HepG2 (cell line): ENCODE measurements around the gene NSMCE3. TPM values are rescaled to one million over a fixed set of nuclear protein-coding genes. Genes with fewer than 3 reads are reported as not detected.

Experiments used
- ATAC-seq: fragments of 200-7000 bp; cut with Tn5 transposase; 3 replicates; pipeline ENCODE4 v1.9.1; 2020; ENCODE audit warnings: mild to moderate bottlenecking, moderate library complexity
- BruUV-seq: library from RNA; stranded (reverse); fragments of 400-500 nt; replicated peaks from 2 replicates; lab custom pipeline; 2021; lab: Mats Ljungman, UMichigan
- CTCF ChIA-PET: fragments of 300-600 bp; formaldehyde crosslinking; extraction: SDS; loops from one replicate; lab custom pipeline; 2021; ENCODE audit warnings: low total read pairs, inconsistent platforms, low intra/inter-chr PET ratio; lab: Yijun Ruan, JAX
- POLR2A ChIA-PET: fragments of 350-600 bp; sonication (Branson Sonifier 250); formaldehyde crosslinking; loops from one replicate; lab custom pipeline; 2020; ENCODE audit warnings: antibody characterized with exemption, inconsistent platforms; lab: Yijun Ruan, JAX
- DNase-seq: peaks from one replicate; pipeline ENCODE4 v3.0.0-alpha.2; 2015; ENCODE audit warnings: low spot score
- FAIRE-seq: peaks from 3 replicates; lab custom pipeline; 2011; peaks lifted over from hg19 to GRCh38; lab: Jason Lieb, UNC
- H2AFZ ChIP-seq: one replicate; pipeline ENCODE4 v1.6.1; 2011; ENCODE audit warnings: low read length, inconsistent platforms
- H3K27ac ChIP-seq: fragments of 300-600 bp; 3 replicates; pipeline ENCODE4 v1.8.0; 2011; ENCODE audit warnings: mixed run types, mild to moderate bottlenecking, mixed read lengths, low read length, inconsistent platforms; ENCODE audit not compliant: insufficient read depth; ENCODE audit errors: extremely low read length
- H3K27me3 ChIP-seq, 2 experiments: fragments of 200-600 bp in 1 of 2; 2 replicates in 1 of 2; 3 replicates in 1 of 2; pipeline versions ENCODE4 v1.6.0 to v1.8.0; 2011; ENCODE audit warnings: low read length in 2 of 2, mild to moderate bottlenecking in 2 of 2, moderate library complexity in 2 of 2, inconsistent platforms in 1 of 2; ENCODE audit not compliant: insufficient read depth in 2 of 2, control insufficient read depth in 1 of 2
- H3K36me3 ChIP-seq, 2 experiments: fragments of 200-600 bp in 1 of 2; replicated peaks in 1 of 2; 2 replicates in 1 of 2; 3 replicates in 1 of 2; pipeline versions ENCODE4 v1.5.1 to v1.8.0; 2011; ENCODE audit warnings: low read length in 2 of 2, inconsistent platforms in 1 of 2; ENCODE audit not compliant: insufficient read depth in 2 of 2, control insufficient read depth in 1 of 2
- H3K4me1 ChIP-seq: 2 replicates; pipeline ENCODE4 v1.5.1; 2012; ENCODE audit warnings: low read length, inconsistent platforms; ENCODE audit not compliant: insufficient read depth
- H3K4me2 ChIP-seq: 2 replicates; pipeline ENCODE4 v1.6.0; 2011; ENCODE audit warnings: low read depth, low read length, inconsistent platforms
- H3K4me3 ChIP-seq, 3 experiments: fragments of 200-600 bp in 1 of 3; sonication (generic), shearing (Covaris generic) in 1 of 3; replicated peaks in 1 of 3; 2 replicates each; pipeline ENCODE4 v1.5.1; 2011 to 2016; ENCODE audit warnings: low read length in 3 of 3, inconsistent platforms in 2 of 3, low read depth in 2 of 3, mild to moderate bottlenecking in 2 of 3, control low read depth in 1 of 3, mixed read lengths in 1 of 3; ENCODE audit not compliant: insufficient read depth in 1 of 3
- H3K79me2 ChIP-seq: one replicate; pipeline ENCODE4 v1.6.1; 2011; ENCODE audit warnings: low read length, inconsistent platforms; ENCODE audit not compliant: insufficient read depth
- H3K9ac ChIP-seq: 2 replicates; pipeline ENCODE4 v1.6.0; 2011; ENCODE audit warnings: mild to moderate bottlenecking, low read depth, low read length, inconsistent platforms; ENCODE audit not compliant: insufficient read depth
- H3K9me3 ChIP-seq: 2 replicates; pipeline ENCODE4 v1.5.1; 2012; ENCODE audit warnings: mild to moderate bottlenecking, low read length
- H4K20me1 ChIP-seq: 2 replicates; pipeline ENCODE4 v1.6.0; 2011; ENCODE audit warnings: inconsistent platforms, mild to moderate bottlenecking, low read length, moderate library complexity; ENCODE audit not compliant: insufficient read depth
- GZF1 ChIP-seq: sonication (generic); formaldehyde crosslinking; IDR thresholded peaks from 2 replicates; pipeline ENCODE4 v1.5.1; 2020; ENCODE audit warnings: mild to moderate bottlenecking, missing genetic modification reagents
- RBAK ChIP-seq: sonication (generic); formaldehyde crosslinking; IDR thresholded peaks from 2 replicates; pipeline ENCODE4 v1.5.1; 2020; ENCODE audit warnings: mild to moderate bottlenecking, missing genetic modification reagents
- ZNF12 ChIP-seq: sonication (generic); formaldehyde crosslinking; IDR thresholded peaks from 2 replicates; pipeline ENCODE4 v1.5.0; 2020; ENCODE audit warnings: missing genetic modification reagents
- WGBS: methylation state at CpG from one replicate; pipeline ENCODE4 v1.1.6; 2017; ENCODE audit warnings: low lambda C conversion rate; 5-methylcytosine and 5-hydroxymethylcytosine counted together
- in situ Hi-C: cut with HindIII; loops from 2 replicates; pipeline ENCODE4 v1.10.0; 2017; ENCODE audit warnings: low pct_unique_long_range_greater_than_20kb; ENCODE audit not compliant: extremely low pct_ligation_motif_present
- intact Hi-C: fragments of 100-400 bp; cut with micrococcal nuclease; formaldehyde crosslinking; loops from one replicate; pipeline ENCODE4 v1.10.0; 2022; ENCODE audit not compliant: unreplicated experiment
- polyA plus RNA-seq, 8 experiments: library from polyadenylated mRNA; depleted of rRNA in 3 of 8; stranded (reverse) in 7 of 8; unstranded in 1 of 8; fragments of >200 nt; fragmentation: Illumina TruSeq in 4 of 8; extraction: Trizol in 4 of 8; gene quantifications; 2 replicates each; pipeline versions ENCODE4 v1.2.1 to v1.2.3, GENCODE V29; 2011 to 2016; ENCODE audit warnings: low read depth in 4 of 8, missing spikeins in 1 of 8, mixed read lengths in 1 of 8; ENCODE audit not compliant: insufficient read depth in 1 of 8
- total RNA-seq, 5 experiments: library from RNA; depleted of rRNA; stranded (reverse); fragments of >200 nt; fragmentation: Illumina TruSeq; extraction: Trizol; gene quantifications; 2 replicates each; pipeline ENCODE4 v1.2.3, GENCODE V29; 2016; ENCODE audit warnings: low read depth in 1 of 5

The NSMCE3 gene
- total and polyA plus RNA-seq, 2 of the 13 experiments (the other 11 are each of a cell fraction or from before 2014, with no cell fraction given) = 3.0 to 3.7 TPM

DNA sequence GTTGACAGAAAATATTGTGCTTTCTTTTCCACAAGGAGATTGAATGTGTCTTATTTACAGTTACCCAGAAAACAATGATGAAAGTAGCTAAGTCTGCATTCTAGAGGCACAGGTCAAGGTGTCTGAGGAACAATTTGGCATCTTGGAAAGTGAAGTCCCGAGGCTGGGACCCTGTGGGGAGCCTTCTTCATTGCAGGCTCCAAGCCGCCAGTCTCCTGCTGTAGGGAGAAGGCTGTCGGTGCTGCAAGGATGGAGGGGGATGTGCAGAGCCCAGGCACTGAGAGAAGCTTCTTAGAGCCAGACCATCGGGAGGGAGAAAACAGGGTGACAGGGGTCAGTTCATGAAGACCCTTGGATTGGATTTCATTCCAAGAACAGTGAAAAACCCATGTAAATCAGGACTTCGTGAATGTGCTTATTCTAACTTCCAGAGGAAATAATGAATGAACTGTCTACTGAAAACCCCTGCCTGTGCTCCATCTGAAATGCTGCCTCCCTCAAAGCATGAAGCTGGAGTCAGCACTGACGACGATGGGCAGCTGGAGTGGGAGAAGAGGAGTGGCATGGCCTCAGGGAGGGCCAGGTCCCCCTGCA is 25.2 kb upstream of the NSMCE3 start:
- no TSS peak for BruUV-seq
- H3K9ac ChIP-seq = no peak overlapping the region
- WGBS = 2% methylated on average over 7 of the region's 7 CpGs
- intact Hi-C loops = no loop called here
- in situ Hi-C loops = no loop called here
- ATAC-seq = no peak
- no peak for FAIRE-seq
- H3K36me3 ChIP-seq = no peaks in the 10 kb centered on the region
- DNase-seq = no peak
- no peaks in the 10 kb centered on the region for H3K79me2 ChIP-seq
- no peaks in the 10 kb centered on the region for H3K9me3 ChIP-seq
- no peaks in the 10 kb centered on the region for H4K20me1 ChIP-seq
- TF ChIP-seq GZF1 (CRISPR knock-in tag) = no peak
- H3K4me3 ChIP-seq = no peak overlapping the region
- CTCF ChIA-PET = no interaction called here
- H3K27me3 ChIP-seq = peaks cover 0 to 15% of the 10 kb centered on the region in 2 experiments; a peak in 2 of 5 replicates
- H3K27ac ChIP-seq = no peak overlapping the region
- no peak overlapping the region for H2AFZ ChIP-seq
- POLR2A ChIA-PET = no interaction called here
- no peak overlapping the region for H3K4me2 ChIP-seq
- H3K4me1 ChIP-seq = no peaks in the 10 kb centered on the region

DNA sequence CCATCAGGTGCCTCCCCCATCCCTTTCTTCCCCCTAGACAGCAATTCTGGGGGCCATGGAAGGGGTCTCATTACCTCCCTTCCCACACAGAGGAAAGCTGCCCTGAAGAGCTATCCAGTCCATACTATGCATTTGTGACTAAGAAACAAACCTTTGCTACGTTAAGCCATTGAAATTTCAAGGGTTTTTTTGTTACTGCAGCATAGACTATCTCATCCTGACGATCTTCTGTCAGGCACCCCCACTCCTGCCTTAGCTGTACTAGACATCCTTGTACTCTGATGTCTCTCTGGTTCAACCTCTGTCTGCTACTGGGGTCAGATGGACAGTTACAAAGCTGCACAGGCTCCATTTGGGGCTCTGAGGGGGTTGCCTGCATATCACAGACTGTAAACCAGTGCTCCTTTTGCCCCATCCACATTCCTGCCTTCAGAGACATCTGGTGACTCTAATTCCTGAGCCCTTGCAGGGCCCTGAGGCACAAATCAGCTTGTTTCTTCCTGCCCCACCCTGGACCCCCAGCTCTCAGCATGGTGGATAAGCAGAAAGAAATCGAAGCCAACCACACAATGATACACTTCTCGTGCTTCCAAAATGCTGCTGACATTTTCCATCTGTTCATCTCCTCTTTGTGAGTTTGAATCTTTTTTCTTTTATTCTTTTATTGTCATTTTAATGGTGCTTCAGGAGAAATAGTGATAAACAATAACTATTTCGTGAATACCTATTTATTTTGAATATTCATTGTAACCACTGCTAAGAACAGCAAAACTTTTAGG is 21.6 kb upstream of the NSMCE3 start:
- DNase-seq (no peak), ATAC-seq (no peak), FAIRE-seq (no peak)
- peaks cover 0 to 20% of the 10 kb centered on the region in 2 experiments; a peak in 2 of 5 replicates for H3K27me3 ChIP-seq
- in situ Hi-C loops = no loop called here
- no peaks in the 10 kb centered on the region for H4K20me1 ChIP-seq
- H3K4me3 ChIP-seq = no peak overlapping the region
- WGBS = 2% methylated on average over 5 of the region's 5 CpGs
- ChIA-PET CTCF (no interaction called here), POLR2A (interaction anchor here (0.6 kb wide), 1 partner anchor 8 kb away, joined by 4 read pairs; no protein-coding TSS in a partner anchor)
- no peak overlapping the region for H3K4me2 ChIP-seq
- H3K27ac ChIP-seq = no peak overlapping the region
- H3K9me3 ChIP-seq = no peaks in the 10 kb centered on the region
- intact Hi-C loops = no loop called here
- BruUV-seq = no TSS peak
- no peak overlapping the region for H3K9ac ChIP-seq
- H2AFZ ChIP-seq = no peak overlapping the region
- no peaks in the 10 kb centered on the region for H3K4me1 ChIP-seq
- no peak for TF ChIP-seq RBAK (CRISPR knock-in tag)
- TF ChIP-seq ZNF12 (CRISPR knock-in tag) = peak; percentile 73
- no peaks in the 10 kb centered on the region for H3K36me3 ChIP-seq
- H3K79me2 ChIP-seq = no peaks in the 10 kb centered on the region
